ENCODE measurements around the gene LCN12.

LCN12 gene

GRCh38 chr9:136978073-136978864 lies 26.2 kb downstream of the LCN12 start:
- Histone ChIP-seq H3K27ac (ENCODE audit: low read depth, low read length) (no peak overlapping the region), H3K36me3 (ENCODE audit: low read length) (no peaks in the 10 kb centered on the region), H3K27me3 (ENCODE audit: low read length) (no peaks in the 10 kb centered on the region), H3K9me2 (replicated peaks; ENCODE audit: insufficient read depth, low read length) (no peaks in the 10 kb centered on the region), H3F3A (ENCODE audit: insufficient read depth) (no peaks in the 10 kb centered on the region), H3K9ac (ENCODE audit: low read length) (no peak overlapping the region), H4K20me1 (ENCODE audit: low read depth, low read length) (no peaks in the 10 kb centered on the region), H3K9me3 (ENCODE audit: insufficient read depth, low read length) (no peaks in the 10 kb centered on the region), H2AFZ (ENCODE audit: low read depth, low read length, severe bottlenecking) (no peak overlapping the region), H3K4me3 (ENCODE audit: insufficient read depth, low read length, poor library complexity, severe bottlenecking) (no peak overlapping the region), H3K79me2 (ENCODE audit: insufficient read depth, low read length) (no peaks in the 10 kb centered on the region), H3K4me2 (ENCODE audit: low read depth, low read length, poor library complexity, severe bottlenecking) (no peak overlapping the region)
- TF ChIP-seq EZH2phosphoT487 (conservative IDR thresholded peaks at IDR 0.05; ENCODE audit: low read length) = no peak
- no peak for TF ChIP-seq CTCF (IDR thresholded peaks at IDR 0.05; ENCODE audit: insufficient read depth, low read length, poor library complexity, severe bottlenecking)

GRCh38 chr9:136978865-136979544 lies 26.9 kb downstream of the LCN12 start:
- no peaks in the 10 kb centered on the region for H4K20me1 ChIP-seq (ENCODE audit: low read depth, low read length)
- no peaks in the 10 kb centered on the region for H3K79me2 ChIP-seq (ENCODE audit: insufficient read depth, low read length)
- H3K27me3 ChIP-seq (ENCODE audit: low read length) = no peaks in the 10 kb centered on the region
- H3K36me3 ChIP-seq (ENCODE audit: low read length) = no peaks in the 10 kb centered on the region
- H3K9ac ChIP-seq (ENCODE audit: low read length) = no peak overlapping the region
- H3K9me2 ChIP-seq (replicated peaks; ENCODE audit: insufficient read depth, low read length) = no peaks in the 10 kb centered on the region
- no peaks in the 10 kb centered on the region for H3F3A ChIP-seq (ENCODE audit: insufficient read depth)
- H3K4me3 ChIP-seq (ENCODE audit: insufficient read depth, low read length, poor library complexity, severe bottlenecking) = no peak overlapping the region
- no peak overlapping the region for H3K4me2 ChIP-seq (ENCODE audit: low read depth, low read length, poor library complexity, severe bottlenecking)
- TF ChIP-seq CTCF (IDR thresholded peaks at IDR 0.05; ENCODE audit: insufficient read depth, low read length, poor library complexity, severe bottlenecking) = no peak
- no peak for TF ChIP-seq EZH2phosphoT487 (conservative IDR thresholded peaks at IDR 0.05; ENCODE audit: low read length)
- H2AFZ ChIP-seq (ENCODE audit: low read depth, low read length, severe bottlenecking) = no peak overlapping the region
- H3K9me3 ChIP-seq (ENCODE audit: insufficient read depth, low read length) = no peaks in the 10 kb centered on the region
- H3K27ac ChIP-seq (ENCODE audit: low read depth, low read length) = no peak overlapping the region

GRCh38 chr9:136979769-136980587 lies 27.9 kb downstream of the LCN12 start:
- Histone ChIP-seq H3K27ac (ENCODE audit: low read depth, low read length) (no peak overlapping the region), H4K20me1 (ENCODE audit: low read depth, low read length) (no peaks in the 10 kb centered on the region), H3K27me3 (ENCODE audit: low read length) (no peaks in the 10 kb centered on the region), H3K9me3 (ENCODE audit: insufficient read depth, low read length) (no peaks in the 10 kb centered on the region), H3K36me3 (ENCODE audit: low read length) (no peaks in the 10 kb centered on the region), H3K79me2 (ENCODE audit: insufficient read depth, low read length) (no peaks in the 10 kb centered on the region), H2AFZ (ENCODE audit: low read depth, low read length, severe bottlenecking) (no peak overlapping the region), H3F3A (ENCODE audit: insufficient read depth) (no peaks in the 10 kb centered on the region), H3K4me2 (ENCODE audit: low read depth, low read length, poor library complexity, severe bottlenecking) (no peak overlapping the region), H3K4me3 (ENCODE audit: insufficient read depth, low read length, poor library complexity, severe bottlenecking) (no peak overlapping the region), H3K9ac (ENCODE audit: low read length) (no peak overlapping the region), H3K9me2 (replicated peaks; ENCODE audit: insufficient read depth, low read length) (no peaks in the 10 kb centered on the region)
- no peak for TF ChIP-seq EZH2phosphoT487 (conservative IDR thresholded peaks at IDR 0.05; ENCODE audit: low read length)
- TF ChIP-seq CTCF (IDR thresholded peaks at IDR 0.05; ENCODE audit: insufficient read depth, low read length, poor library complexity, severe bottlenecking) = no peak

Data from SU-DHL-6 (cell line).